Measurements from ENCODE around the gene ZNF219.
A peak's percentile ranks its signal among the peaks of the same experiment; 100 is the strongest.

ZNF219 gene

DNA sequence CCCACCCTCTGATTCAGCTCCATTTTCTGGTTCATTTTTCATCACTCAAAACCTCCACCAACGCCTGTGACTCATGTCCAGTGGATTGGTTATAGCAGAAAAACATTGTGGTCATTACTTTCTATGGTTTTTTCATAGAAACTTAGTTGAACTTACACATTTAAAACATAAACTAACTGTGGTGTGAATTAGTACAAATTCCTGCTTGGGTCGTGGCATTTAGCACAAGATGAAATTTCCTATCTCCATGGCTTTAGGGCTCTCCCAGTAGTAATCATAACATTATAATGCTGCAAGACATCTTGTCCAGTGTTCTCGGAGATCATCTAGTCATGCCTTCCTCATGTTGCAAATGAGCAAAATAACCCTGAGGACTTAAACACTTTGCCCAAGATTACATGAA is 49.2 kb downstream of the ZNF219 start:
- Histone ChIP-seq H3K79me2 (no peaks in the 10 kb centered on the region), H3K9me3 (ENCODE audit: control insufficient read depth, low read length) (no peaks in the 10 kb centered on the region), H3K36me3 (ENCODE audit: control insufficient read depth, insufficient read depth, low read length) (no peaks in the 10 kb centered on the region), H2AFZ (no peak overlapping the region), H3K4me1 (peaks cover 60% of the 10 kb centered on the region), H3K4me2 (ENCODE audit: low read length) (no peak overlapping the region), H3K27me3 (ENCODE audit: control insufficient read depth, insufficient read depth, low read length) (no peaks in the 10 kb centered on the region), H3K9ac (no peak overlapping the region), H3K27ac (no peak overlapping the region), H3K4me3 (ENCODE audit: low read depth, low read length) (no peak overlapping the region)
- TF ChIP-seq, protein P1, sequence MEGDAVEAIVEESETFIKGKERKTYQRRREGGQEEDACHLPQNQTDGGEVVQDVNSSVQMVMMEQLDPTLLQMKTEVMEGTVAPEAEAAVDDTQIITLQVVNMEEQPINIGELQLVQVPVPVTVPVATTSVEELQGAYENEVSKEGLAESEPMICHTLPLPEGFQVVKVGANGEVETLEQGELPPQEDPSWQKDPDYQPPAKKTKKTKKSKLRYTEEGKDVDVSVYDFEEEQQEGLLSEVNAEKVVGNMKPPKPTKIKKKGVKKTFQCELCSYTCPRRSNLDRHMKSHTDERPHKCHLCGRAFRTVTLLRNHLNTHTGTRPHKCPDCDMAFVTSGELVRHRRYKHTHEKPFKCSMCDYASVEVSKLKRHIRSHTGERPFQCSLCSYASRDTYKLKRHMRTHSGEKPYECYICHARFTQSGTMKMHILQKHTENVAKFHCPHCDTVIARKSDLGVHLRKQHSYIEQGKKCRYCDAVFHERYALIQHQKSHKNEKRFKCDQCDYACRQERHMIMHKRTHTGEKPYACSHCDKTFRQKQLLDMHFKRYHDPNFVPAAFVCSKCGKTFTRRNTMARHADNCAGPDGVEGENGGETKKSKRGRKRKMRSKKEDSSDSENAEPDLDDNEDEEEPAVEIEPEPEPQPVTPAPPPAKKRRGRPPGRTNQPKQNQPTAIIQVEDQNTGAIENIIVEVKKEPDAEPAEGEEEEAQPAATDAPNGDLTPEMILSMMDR (IDR thresholded peaks at IDR 0.05) = no peak

DNA sequence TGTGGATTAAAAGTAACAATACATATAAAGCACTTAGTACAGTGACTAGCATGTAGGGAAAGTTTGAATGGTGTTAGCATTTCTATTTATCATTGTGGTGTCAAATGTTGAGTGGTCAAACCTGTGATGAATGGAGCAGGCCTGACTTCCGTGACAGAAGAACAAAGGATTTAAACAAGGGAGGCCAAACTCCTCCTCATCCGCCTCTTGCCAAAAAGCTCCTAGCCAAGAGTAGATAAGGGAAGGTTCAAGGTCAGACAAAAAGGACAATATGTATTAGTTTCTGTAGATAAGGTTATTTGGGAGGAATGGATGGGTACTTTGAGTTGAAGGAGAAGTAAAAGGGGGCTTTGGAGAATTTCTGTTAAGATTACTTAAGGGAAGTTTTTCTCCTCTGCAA is 49.8 kb downstream of the ZNF219 start:
- Histone ChIP-seq H3K9ac (no peak overlapping the region), H3K4me1 (peaks cover 60% of the 10 kb centered on the region), H3K9me3 (ENCODE audit: control insufficient read depth, low read length) (no peaks in the 10 kb centered on the region)

DNA sequence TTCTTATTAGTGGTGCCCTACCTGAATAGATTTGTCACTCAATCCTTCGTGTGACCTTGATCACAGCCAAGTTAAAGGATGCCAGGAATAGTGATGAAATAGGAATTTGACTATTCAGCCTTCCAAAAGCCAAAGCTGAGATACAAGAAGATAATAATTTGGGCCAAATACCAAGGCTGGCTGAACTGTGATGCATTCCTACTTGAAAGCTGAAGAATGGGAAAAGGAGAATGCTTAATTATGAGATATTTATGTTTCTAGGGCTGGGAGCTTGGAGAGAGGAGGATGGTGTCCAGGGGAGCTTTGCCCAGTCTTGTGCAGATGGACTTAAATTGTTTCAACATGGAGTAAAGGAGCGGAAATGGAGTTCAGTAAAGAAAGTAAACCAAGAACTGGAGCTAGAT is 51.1 kb downstream of the ZNF219 start:
- Histone ChIP-seq H3K4me3 (ENCODE audit: low read depth, low read length) (no peak overlapping the region), H3K27me3 (ENCODE audit: control insufficient read depth, insufficient read depth, low read length) (no peaks in the 10 kb centered on the region), H3K4me1 (peaks cover 71% of the 10 kb centered on the region), H3K9ac (no peak overlapping the region), H3K36me3 (ENCODE audit: control insufficient read depth, insufficient read depth, low read length) (no peaks in the 10 kb centered on the region), H3K79me2 (no peaks in the 10 kb centered on the region), H3K4me2 (ENCODE audit: low read length) (no peak overlapping the region), H3K9me3 (ENCODE audit: control insufficient read depth, low read length) (no peaks in the 10 kb centered on the region), H2AFZ (peak overlapping the region; percentile 18), H3K27ac (peak overlapping the region; percentile 55)
- TF ChIP-seq, protein P1 (IDR thresholded peaks at IDR 0.05) = no peak

More for the DNA sequence above, 49.8 kb downstream of the ZNF219 start:
- Histone ChIP-seq H3K27me3 (ENCODE audit: control insufficient read depth, insufficient read depth, low read length) (no peaks in the 10 kb centered on the region), H2AFZ (peak overlapping the region; percentile 57), H3K79me2 (no peaks in the 10 kb centered on the region), H3K27ac (peak overlapping the region; percentile 55), H3K36me3 (ENCODE audit: control insufficient read depth, insufficient read depth, low read length) (no peaks in the 10 kb centered on the region), H3K4me3 (ENCODE audit: low read depth, low read length) (no peak overlapping the region), H3K4me2 (ENCODE audit: low read length) (no peak overlapping the region)
- TF ChIP-seq, protein P1 (IDR thresholded peaks at IDR 0.05) = no peak

GRCh38 chr14:21043974-21044618 is 54.4 kb downstream of the ZNF219 start:
- peaks cover 84% of the 10 kb centered on the region for H3K4me1 ChIP-seq
- no peaks in the 10 kb centered on the region for H3K9me3 ChIP-seq (ENCODE audit: control insufficient read depth, low read length)
- peak overlapping the region; percentile 18 for H3K4me2 ChIP-seq (ENCODE audit: low read length)
- peak overlapping the region; percentile 57 for H2AFZ ChIP-seq
- H3K27ac ChIP-seq = peak overlapping the region; percentile 96
- peak overlapping the region; percentile 13 for H3K9ac ChIP-seq
- H3K79me2 ChIP-seq = no peaks in the 10 kb centered on the region
- TF ChIP-seq, protein P1 (IDR thresholded peaks at IDR 0.05) = no peak
- no peaks in the 10 kb centered on the region for H3K27me3 ChIP-seq (ENCODE audit: control insufficient read depth, insufficient read depth, low read length)
- H3K4me3 ChIP-seq (ENCODE audit: low read depth, low read length) = peak overlapping the region; percentile 20
- H3K36me3 ChIP-seq (ENCODE audit: control insufficient read depth, insufficient read depth, low read length) = no peaks in the 10 kb centered on the region
